ENCODE results near the gene TMC7. TPM values are rescaled to one million over a fixed set of nuclear protein-coding genes. Genes with fewer than 3 reads are reported as not detected.
A peak's percentile ranks its signal among the peaks of the same experiment; 100 is the strongest.

TMC7 gene
- total and polyA plus RNA-seq, 2 of the 13 experiments (the other 11 are each of a cell fraction or from before 2014, with no cell fraction given), result 1.2 to 5.1 TPM

DNA sequence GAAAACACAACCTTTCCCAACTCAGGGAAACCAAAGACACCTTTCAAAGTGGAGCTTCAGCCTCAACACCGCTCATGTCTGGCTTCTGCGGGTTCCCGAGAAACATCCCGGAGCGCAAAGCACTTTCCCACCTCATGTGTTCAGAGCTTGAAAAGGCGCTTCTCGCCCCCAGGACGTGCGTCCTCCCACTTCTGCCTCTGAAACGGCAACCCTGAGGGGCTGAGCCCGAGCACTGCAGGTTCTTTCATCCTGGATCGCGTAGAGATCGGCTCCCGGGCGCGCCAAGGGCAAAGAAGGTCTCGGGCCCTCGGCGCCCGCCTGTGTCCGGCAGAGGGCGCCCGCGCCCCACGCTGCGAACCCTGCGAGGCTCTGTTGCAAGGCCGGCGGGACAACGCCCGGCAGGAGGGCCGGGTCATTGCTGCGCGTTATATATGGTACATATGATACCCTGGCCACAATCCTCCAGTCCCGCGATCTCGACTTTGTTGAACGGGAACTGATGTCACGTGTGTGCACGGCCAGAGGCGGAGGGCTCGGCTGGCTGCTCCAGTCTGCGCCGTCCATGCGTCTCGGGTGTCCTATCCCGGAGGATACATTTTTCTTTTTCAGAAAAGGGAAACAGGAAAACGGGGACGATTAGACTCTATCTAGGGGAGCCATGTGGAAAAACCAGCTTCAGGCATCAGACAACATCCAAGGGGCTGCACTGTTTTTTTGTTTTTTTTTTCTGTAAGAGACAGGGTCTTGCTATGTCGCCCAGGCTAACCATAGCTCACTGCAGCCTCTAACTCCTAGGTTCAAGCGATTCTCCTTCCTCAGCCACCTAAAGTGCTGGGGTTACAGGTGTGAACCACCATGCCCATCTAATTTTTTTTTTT, 102.8 kb downstream of the TMC7 start (continued):
- TF ChIP-seq PRDM15 (CRISPR knock-in tag; IDR thresholded peaks at IDR 0.05) (peak; percentile 69; the same call in 1 of the 2 replicates), IRF1 (CRISPR knock-in tag; IDR thresholded peaks at IDR 0.05; ENCODE audit: low read depth) (no peak; the same call in 1 of the 2 replicates), ZNF496 (CRISPR knock-in tag; IDR thresholded peaks at IDR 0.05; ENCODE audit: insufficient replicate concordance) (no peak), DMAP1 (CRISPR knock-in tag; IDR thresholded peaks at IDR 0.05) (peak; percentile 75), NCOR1 (IDR thresholded peaks at IDR 0.05; ENCODE audit: borderline replicate concordance, low read length) (no peak), HIVEP1 (CRISPR knock-in tag; IDR thresholded peaks at IDR 0.05) (peak; percentile 90), ZNF646 (CRISPR knock-in tag; IDR thresholded peaks at IDR 0.05) (peak; percentile 53; the same call in 1 of the 2 replicates), ETV5 (CRISPR knock-in tag; IDR thresholded peaks at IDR 0.05; ENCODE audit: borderline replicate concordance) (peak; percentile 68), ZC3H13 (CRISPR knock-in tag; IDR thresholded peaks at IDR 0.05) (peak; percentile 54; the same call in 1 of the 2 replicates), CENPT (CRISPR knock-in tag; IDR thresholded peaks at IDR 0.05; ENCODE audit: low read depth) (no peak)
- TF ChIP-seq, protein P1, sequence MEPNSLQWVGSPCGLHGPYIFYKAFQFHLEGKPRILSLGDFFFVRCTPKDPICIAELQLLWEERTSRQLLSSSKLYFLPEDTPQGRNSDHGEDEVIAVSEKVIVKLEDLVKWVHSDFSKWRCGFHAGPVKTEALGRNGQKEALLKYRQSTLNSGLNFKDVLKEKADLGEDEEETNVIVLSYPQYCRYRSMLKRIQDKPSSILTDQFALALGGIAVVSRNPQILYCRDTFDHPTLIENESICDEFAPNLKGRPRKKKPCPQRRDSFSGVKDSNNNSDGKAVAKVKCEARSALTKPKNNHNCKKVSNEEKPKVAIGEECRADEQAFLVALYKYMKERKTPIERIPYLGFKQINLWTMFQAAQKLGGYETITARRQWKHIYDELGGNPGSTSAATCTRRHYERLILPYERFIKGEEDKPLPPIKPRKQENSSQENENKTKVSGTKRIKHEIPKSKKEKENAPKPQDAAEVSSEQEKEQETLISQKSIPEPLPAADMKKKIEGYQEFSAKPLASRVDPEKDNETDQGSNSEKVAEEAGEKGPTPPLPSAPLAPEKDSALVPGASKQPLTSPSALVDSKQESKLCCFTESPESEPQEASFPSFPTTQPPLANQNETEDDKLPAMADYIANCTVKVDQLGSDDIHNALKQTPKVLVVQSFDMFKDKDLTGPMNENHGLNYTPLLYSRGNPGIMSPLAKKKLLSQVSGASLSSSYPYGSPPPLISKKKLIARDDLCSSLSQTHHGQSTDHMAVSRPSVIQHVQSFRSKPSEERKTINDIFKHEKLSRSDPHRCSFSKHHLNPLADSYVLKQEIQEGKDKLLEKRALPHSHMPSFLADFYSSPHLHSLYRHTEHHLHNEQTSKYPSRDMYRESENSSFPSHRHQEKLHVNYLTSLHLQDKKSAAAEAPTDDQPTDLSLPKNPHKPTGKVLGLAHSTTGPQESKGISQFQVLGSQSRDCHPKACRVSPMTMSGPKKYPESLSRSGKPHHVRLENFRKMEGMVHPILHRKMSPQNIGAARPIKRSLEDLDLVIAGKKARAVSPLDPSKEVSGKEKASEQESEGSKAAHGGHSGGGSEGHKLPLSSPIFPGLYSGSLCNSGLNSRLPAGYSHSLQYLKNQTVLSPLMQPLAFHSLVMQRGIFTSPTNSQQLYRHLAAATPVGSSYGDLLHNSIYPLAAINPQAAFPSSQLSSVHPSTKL (CRISPR knock-in tag; IDR thresholded peaks at IDR 0.05), result peak; percentile 87
